Activated T-cell treated with anti-CD3 and anti-CD28 coated beads, Interleukin-2, amount 50 U/mL, for 48 hours (primary cell): Measurements from ENCODE around the gene SMYD1.

Source experiments
- DNase-seq, 2 experiments: peaks; one replicate each; pipeline ENCODE4 v3.0.0-alpha.2; 2020

Gene SMYD1

DNA sequence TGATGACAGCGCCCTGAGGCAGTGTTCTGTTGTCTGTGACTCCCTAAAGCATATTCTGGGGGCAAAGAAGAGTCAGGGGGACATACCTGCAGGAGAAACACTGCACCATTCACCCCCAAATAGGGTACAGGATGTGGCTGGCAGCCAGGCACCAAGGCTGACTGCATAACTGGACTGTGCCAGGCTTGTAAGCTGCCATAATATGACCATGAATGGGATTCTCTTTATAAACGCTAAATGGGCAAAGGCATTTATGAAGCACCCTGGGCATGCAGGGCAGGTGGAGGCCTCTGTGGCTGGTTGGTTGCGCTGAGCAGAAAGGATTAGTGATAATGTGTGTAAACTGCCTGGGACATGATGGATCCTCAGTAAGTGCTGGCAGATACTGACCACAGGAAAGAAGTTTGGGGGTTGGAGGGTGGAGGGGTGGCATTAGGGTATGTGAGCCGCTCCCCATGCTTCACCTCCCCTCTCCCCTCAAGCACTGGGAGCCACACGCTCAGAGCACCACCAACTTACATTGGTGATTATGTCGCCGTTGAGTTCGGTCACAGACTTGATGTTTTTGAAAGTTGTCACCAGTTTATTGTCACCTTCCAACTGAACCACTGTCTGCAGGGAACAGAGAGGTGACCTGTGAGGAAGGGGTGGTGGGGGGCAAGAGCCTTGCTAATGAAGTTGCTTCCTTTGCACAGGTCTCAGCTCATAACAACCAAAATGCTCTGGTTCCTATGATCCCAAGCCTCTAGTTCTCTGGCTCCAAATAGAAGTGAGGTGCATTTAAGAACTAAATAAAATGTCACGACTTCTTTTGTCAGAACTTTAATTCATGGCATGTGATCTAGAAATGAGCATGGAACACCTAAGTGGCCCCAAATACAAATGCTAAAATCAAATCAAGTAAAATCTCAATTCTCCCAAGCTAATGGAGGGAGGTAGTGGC lies 56.6 kb downstream of the SMYD1 start:
- DNase-seq, result no peak

DNA sequence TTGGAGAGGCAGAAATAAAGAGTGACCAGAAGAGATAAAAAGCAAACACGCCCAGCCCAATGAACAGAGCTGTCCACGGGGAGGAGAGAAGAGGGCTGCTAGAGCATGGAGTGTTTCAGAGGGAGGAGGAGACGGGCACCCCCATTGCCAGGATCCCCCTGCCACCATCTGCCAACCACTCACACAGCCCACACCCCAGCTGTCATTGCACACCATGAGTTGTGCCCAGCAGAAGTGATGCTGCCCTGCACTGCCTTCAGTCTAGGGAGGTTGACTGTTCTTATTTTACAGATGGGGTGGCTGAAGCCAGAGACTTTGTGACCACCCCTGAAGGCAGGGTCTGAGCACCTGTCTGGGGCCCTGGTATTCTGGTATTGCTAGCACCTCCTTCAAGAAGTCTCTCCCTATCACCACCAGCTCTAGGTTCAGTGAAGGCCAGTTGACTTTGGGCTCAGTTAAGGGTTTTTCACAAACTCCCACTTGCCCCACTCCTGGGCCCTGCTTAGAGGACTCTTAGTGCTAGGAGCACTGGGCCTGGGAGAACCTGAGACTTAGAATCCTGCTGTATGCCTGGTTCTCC lies 57.8 kb downstream of the SMYD1 start:
- DNase-seq, result no peak

DNA sequence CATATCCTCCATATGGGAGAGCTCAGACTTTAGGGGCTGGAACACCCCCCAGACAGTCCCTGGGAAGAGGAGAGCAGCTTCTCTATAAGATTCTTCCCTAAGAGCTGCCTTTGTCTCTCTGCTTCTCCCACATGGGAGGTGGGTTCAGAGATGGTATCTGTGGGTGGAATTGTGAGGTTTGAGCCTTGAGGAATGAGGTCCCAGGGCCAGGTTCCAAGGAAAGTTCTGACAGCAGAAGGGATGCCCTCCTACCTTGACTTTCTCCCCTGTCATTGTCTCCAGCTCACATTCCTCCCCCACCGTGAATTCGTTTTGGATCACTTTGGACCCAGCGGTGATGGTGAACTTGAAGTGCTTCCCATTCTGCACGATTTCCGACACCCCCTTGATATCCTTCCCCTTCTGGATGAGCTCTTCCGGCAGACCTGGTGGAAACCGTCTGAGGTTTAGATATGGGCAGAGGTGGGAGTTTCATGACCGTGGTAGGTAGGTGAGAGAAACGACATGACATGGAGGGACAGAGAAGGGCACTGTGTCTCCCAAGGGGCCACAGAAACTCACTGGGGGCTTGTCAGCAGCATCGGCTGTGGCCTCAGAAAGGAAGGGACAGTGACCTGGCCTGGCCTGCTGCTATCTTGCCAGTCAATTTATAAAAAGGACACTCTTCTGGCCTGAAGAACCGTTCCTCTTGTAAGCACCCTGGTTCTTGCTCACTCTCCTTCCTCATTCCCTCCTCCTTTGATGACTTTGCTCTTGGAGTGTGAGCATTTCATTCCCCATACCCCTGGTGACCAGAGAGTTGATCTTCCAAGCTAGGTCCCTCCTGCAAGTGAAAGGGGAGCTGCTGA lies 58.5 kb downstream of the SMYD1 start:
- DNase-seq, result no peak

DNA sequence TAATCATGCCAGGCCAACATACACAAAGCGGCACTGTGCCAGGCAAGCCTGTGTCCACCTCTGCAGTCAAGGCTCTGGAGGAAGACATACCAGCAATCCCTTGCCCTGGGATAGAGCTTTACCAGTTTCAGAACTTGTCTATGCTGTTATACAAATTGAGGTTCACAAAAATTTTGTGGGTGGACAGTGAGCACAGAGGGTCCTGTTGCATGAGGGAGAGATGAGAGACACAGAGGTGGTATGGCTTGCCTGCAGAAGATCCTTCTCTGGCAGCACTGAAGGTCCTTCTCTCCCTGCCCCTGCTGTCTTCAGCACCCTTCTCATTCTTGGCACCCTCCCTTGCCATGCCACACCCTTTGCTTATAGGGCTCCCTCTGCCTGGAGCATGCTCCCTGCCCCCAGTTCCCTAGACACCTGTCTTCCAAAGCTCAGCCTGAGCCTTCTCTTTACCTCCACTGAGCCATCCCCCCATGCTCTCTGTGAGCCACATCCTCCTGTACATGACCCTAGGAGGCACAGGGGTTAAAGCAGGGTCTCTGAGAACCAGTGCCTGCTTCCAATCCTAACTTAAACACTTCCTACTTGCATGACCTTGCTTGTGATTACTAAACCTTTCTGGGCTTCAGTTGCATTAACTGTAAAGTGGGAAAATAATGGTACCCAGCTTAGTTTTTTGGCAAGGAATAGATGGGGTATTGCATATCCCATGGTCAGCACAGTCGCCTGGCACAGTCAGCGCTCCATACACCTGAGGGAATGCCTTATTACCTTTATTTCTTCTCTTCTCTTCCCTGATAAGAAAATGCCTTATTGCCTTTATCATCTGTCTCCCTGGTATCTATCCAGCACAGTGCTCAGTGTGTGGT lies 59.4 kb downstream of the SMYD1 start:
- no peak for DNase-seq

DNA sequence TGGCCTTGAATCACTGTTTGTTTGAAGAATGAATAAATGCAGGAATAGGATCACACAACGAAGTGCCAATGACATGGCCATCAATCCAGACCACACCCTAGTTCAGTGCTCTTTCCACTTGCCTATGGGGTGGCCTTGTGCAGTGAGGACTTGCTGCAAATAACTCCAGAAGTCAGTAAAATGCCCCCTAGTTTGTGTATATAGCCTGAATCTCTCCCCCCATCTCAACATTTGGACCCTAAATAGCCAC lies 59.9 kb downstream of the SMYD1 start:
- no peak for DNase-seq

DNA sequence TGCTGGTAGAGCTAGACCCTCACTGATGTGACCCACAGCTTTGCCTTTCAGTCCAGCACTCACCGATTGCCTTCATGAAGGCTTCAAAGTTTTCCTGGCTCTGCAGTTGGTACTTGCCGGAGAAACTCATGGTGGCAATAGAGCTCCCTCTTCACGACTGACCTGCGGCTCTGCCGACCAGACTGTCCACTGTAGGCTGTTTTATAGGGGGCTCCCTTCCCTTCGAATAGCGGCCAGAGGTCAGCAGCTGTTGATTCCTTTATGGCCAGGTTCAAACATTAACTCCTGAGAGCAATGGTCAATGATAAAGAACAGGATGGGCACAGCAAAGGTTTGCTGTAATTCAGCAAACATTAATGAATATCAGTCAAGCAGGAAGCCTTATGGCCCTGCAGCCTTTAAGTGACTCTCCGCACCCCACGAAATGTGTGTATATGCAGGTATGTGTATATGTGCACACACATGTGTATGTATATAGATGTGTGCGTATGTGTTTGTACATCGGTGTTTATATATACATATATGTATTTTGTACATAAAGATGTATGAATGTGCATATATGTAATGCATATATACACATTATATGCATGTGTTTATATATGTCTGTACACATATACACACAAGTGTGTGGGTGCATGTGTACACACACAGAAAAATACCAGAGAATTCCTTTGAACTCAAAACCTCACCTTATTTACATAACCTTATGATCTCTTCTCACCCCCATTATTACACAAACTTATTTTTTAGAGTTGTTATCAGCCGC lies 60.4 kb downstream of the SMYD1 start, which contains the start of gene FABP1:
Gene FABP1, minus strand, starts transcription at position 175 of the 766 bp plus-strand sequence. Its CDS starts 45 bp downstream, at position 130.
- DNase-seq, result no peak

DNA sequence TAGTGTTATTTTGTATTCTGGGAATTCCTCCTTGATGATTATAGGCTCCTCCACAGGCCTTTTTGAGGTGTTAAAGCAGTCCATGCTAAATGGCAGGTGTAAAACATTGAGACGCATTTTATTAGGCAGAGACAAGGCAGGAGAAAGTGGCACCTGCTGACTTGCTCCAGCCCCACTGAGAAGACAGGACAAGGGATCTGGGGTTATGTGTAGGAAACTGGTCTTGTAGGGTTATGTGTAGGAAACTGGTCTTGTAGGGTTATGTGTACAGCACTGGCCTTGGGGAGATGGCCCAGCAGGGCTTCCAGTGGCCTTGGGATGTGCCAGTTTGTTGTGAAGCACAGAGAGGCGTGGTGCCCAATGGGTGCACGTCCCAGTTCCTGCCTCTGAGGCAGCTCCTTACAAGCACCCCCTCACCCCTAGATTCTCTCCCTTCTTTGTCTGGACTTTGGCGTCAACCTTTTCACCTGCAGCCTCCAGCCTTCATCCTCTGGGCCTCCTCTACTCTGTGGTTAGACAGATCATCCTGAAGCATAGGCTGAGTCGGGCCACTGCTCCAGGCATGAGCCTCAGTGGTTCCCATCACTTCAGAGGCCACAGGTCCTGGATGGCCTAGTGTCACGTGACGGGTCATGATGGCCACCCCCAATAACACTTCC lies 61.2 kb downstream of the SMYD1 start:
- DNase-seq, result no peak

DNA sequence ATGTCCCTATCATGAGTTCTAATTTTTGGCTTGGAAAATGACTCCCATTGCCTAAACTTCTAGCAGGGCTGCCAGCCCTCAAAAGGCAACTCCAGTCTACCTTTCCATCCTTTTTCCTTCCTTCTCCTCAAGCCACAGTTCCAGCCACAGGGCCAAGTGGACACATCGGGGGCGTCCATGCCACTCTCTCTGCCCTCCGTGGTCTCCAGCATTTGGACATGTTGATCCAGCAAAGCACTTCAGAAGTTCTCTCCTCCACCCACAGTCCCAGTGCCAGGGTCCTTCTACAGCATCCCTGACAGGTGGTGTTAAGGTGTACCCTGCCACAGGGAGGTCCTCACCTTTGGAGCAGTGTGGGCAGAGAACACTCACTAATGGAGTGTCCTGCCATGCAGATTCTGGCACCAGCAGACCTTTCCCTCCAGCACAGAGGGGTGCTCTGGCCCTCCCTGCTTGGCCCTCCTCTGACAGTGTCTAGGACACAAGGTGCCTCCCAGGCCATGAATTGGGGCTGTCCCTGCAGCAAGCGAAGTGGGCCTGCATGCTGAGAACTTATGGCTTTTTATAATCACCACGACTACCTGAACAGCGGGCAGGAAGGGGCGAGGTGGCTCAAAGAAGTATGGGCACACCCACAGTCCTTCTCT lies 61.8 kb downstream of the SMYD1 start:
- DNase-seq, result no peak

DNA sequence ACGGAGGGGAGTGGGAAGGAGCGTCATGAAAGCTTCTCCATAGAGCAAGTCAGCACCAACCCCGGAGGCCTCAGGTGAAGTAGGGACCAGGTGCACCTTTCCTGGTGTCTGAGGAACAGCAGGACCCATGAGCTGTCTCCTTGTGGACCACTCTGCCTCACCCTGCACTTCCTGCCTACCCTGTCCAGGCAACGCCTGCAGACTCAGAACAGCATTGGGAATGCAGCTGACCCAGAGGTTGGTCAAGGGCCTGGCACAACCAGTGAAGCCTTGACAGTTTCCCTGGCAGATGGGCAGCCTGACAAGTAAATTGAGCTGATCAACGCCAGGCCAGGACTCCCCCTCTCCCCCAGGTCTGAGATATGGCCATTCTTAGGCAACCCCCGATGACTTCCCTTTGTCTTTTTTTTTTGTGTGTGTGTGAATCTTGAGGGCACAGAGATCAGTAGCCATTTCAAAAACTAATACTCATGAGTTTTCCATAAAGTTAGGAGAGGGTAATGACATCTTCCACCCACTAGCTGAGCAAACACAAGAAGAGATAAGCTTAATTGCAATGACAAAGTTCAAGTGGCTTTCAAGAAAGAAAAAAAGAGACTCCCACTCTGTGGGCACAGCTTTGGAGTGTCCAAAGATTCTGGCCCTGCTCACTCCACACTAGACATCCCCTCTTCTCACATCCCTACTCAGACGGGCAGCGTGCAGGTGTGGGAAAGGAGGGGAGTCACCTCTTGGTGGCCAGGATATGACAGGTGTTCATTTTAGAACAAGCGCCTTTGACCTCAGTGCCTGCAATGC lies 63.8 kb downstream of the SMYD1 start:
- no peak for DNase-seq

DNA sequence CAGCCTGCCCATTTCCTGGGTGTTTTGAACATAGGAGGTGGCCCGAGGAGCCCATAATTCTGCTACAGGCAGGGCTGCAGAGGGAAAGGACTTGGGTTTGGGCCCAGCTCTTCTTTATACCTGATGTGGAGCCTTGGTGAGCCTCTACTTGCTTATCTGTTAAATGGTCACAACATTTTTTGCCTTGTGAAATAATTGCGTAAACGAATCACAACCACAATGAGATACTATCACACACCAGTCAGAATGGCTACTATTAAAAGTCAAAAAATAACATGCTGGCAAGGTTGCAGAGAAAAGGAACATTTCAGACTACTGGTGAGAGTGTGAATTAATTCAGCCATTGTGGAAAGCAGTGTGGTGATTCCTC lies 64.4 kb downstream of the SMYD1 start:
- no peak for DNase-seq

DNA sequence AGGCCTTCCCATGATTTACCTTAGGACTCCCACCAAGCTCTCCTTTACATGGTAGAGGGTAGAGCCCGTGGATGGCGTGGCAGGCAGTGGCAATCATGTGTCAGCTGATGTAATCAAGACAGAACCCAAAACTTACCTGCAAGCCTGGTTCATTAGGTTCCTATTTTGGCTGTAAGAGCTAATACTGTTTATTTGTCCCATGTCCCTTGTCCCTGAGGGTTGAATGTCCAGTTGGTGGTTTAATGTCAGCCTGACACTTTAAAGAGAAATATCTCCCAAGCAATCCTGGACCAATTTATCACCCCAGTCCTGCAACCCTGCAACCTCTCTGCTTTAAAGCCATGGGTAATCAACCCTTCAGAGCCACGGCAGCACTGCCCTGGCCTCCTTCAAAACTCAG lies 66.2 kb downstream of the SMYD1 start:
- no peak for DNase-seq

DNA sequence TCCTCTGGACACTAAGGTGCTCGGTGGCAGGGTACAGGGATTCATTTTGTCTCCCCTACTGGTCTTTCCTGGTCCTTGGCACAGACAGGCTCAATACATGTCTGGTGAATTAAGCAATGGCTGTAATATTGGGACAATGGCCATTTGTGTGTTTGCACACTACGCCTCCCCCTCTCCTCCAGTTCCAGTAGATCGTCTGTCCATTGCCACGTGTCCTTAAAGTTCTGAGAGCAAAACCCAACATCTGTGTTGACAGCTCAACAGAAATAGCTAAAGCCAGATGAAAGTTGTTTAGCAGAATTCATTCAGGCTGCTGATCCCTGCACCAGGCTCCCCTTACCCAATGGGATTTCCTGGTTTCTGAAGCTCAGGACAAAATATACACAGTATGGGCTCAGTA lies 69.2 kb downstream of the SMYD1 start:
- DNase-seq, result no peak

DNA sequence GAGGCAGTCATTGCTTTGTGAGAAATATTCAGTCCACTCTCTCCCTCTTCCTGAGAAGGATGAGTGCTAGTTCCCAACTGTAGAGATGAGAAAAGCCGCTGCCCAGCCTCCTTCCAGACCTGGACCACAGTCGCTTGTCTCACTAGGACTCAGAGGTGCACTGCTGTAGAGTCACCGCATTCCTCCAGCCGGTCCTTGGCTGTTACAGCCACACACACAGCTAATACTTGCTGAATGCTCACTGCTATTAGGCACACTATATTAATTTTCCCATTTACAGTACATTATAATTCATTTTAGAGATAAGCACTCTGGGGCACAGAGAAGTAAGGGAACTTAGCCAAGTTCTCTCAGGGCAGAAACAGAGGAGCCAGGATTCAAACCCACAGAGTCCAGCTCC lies 70.2 kb downstream of the SMYD1 start:
- DNase-seq, result no peak

DNA sequence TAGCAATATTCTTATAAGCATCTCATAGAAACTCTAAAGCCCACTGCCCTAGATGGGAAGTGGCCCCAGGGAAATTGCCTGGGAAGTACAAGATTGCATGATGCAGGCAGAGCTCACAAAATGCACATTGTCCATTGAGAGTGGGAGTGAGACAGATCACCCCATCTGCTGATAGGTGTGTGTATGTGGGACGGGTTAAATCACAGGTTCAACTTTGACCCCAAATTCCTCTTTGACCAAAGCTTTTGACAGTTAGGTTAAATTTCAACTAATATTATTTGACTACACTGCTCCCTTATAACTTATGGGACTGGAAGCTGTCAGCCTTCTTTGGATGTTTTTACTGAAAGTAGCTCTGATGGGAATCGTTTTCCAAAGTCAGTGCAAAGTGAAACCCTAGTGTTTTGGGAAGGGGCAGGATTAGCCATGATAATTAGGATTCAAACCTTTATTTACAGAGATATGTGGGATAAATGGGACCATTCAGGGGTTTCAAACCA lies 71.6 kb downstream of the SMYD1 start:
- no peak for DNase-seq

DNA sequence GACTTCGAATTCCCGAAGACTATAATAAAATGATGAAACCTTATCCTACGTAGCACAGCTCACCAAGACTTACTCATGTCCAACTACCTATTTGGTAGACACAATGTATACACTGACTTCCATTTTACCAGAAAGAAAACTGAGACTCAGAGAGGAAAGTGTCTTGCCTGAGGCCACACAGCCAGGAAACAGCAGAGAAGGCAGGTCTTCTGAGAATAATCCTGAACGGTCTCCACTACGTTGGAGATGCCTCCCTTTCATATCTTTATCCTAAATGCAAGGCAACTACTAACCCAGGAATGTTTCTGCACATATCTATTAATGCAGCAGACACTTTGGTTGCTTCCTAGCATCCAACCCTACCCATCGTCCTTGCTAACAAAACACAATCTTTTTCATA lies 72.2 kb downstream of the SMYD1 start:
- no peak for DNase-seq

DNA sequence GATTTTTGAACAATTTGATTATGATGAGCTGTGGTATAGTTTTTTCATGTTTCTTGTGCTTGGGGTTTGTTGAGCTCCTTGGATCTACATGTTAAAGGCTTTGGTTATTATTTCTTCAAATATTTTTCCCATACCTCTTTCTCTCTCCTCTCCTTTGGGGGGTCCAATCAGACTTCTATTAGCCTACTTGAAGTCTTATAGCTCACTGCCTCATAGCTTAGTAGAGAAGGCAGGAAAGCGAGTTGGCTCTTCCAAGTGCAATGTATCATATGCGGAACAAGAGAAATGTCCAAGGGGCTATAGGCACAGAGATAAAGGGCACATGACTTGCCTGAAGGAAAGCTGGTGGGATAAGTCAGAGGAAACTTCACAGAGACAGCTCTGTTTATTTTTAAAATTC lies 74.3 kb downstream of the SMYD1 start:
- DNase-seq, result no peak

DNA sequence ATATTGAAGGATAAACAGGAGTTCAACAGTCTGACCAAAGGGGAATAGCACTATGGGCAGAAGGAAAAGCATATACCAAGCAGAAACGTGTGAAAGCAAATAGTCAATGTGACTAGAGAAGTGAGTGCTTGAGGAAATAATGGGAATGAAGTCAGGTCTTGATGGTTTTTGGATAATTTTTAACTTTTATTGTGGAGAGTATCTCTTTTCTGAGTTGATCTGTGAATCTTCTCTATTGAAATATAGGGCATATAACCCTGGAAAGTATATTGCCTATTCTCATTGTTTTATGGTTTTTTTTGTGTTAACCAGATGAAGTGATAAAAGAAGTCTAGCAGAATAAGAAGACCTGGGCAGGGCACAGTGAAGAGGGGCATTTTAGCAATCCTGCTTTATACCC lies 76.6 kb downstream of the SMYD1 start:
- no peak for DNase-seq

DNA sequence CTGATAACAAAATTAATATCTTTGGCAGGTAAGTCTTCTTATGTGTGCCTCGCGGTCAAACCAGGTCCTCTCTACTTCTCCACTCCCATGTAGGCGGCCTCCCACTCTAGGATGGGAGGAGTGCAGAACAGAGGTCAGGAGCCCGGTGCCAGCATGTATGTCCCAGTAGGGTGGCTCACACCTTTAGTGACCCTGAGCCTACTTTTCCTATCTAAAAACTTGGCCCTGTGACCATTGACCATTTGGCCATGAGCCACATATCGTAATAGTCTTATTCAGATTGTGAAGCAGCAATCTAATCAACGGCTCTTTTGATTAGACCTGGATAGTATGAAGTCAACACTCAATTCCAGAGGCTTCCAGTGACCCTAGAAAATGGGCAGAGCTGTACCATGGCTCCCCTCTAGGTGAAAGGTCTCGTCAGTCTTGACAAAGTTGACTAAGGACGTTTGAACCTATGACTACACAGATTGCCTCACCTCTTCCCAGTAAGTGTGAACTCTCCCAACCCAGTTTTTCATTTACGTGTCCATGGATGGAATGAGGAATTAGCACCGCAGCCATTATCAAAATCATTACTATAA lies 77.4 kb downstream of the SMYD1 start:
- DNase-seq, result no peak

DNA sequence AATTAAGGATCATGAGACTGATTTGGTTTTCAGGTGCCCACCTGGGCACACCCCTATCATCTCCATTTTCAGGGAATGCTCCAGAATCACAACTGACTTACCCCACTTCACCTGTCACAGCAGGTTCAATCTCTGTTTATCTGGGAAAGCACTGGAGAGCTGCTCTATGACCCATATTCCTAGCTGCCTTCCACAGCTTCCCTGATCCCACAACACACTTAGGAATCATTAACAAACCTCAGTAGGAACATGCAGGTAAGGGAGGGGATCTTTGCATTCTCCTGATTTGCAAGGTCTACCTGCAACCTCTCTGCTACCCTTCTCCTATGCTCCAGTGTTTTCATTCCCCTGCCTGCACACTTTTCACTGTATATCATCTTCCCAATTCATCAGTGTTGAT lies 79.0 kb downstream of the SMYD1 start:
- DNase-seq, result no peak

DNA sequence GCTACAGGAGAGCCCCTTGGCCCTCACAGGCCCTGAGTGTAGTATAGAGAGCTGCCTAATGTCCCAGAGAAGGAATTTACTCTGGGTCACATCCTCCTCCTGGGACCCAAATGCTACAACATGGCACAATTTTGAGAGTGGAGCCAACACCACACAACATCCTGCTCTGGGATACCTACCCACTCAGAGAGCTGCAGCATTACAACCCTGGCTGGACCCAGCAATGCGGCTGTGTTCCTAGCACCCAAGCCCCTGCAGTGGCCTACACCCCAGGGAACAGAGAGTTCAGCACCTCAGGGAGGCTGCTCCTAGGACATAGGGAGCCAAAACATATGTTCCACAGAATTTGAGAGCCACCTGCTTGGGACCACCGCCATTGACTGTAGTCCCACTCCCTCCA lies 79.5 kb downstream of the SMYD1 start:
- DNase-seq, result no peak
